Measurements from ENCODE around the gene YDJC. TPM values are rescaled to one million over a fixed set of nuclear protein-coding genes. Genes with fewer than 3 reads are reported as not detected.

The YDJC gene
- total and polyA plus RNA-seq, 2 of the 13 experiments (the other 11 are each of a cell fraction or from before 2014, with no cell fraction given) = 15.3 to 32.0 TPM

DNA sequence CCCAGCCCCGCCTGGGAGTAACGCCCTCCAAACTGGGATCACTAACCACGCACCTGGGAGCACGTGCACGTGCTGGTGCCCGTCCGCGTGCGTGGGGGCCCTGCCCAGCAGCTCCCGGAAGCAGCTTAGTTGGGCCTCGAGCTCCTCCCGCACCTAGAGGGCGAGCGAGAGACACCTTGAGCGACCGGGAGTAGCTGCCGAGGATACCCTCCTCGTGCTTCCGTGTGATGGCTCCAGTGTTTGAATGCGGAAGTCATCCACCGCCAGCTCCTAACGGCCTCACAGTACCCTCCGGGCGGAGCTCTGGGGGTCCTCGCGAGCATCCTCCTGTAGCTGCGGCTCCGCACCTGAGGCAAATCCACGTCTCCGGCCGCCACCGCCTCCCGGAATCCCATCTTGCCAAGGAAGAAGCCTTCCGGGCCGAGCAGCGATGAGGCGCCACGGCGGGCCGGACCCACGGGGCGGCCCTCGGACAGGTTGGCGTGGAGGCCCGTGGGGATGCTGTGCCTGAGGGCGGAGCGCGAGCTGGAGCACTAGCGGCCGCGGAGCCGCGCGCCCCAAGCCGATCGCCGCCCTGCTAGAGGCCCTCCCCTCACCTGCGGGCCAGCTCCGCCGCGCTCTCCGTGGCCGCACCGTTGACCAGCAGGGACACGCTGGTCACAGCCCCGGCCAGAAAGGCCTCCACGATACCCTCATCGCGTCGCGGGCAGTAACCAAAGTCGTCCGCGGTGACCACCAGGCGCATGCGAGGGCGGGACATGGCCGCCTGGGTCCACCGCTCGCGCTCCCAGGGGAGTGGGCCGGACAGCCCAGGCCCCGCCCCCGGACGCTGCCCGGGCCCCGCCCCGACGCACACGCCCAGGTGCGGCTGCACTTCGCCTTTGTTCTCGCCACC lies at the start of gene YDJC (continued):
- TF ChIP-seq, protein P1, sequence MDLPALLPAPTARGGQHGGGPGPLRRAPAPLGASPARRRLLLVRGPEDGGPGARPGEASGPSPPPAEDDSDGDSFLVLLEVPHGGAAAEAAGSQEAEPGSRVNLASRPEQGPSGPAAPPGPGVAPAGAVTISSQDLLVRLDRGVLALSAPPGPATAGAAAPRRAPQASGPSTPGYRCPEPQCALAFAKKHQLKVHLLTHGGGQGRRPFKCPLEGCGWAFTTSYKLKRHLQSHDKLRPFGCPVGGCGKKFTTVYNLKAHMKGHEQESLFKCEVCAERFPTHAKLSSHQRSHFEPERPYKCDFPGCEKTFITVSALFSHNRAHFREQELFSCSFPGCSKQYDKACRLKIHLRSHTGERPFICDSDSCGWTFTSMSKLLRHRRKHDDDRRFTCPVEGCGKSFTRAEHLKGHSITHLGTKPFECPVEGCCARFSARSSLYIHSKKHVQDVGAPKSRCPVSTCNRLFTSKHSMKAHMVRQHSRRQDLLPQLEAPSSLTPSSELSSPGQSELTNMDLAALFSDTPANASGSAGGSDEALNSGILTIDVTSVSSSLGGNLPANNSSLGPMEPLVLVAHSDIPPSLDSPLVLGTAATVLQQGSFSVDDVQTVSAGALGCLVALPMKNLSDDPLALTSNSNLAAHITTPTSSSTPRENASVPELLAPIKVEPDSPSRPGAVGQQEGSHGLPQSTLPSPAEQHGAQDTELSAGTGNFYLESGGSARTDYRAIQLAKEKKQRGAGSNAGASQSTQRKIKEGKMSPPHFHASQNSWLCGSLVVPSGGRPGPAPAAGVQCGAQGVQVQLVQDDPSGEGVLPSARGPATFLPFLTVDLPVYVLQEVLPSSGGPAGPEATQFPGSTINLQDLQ (CRISPR knock-in tag; IDR thresholded peaks at IDR 0.05) = no peak; the same call in 1 of the 2 replicates
- TF ChIP-seq MYNN (CRISPR knock-in tag; IDR thresholded peaks at IDR 0.05; ENCODE audit: low read depth) (peak; percentile 97), ZNF282 (IDR thresholded peaks at IDR 0.05; ENCODE audit: partially characterized antibody) (no peak), SAFB2 (CRISPR knock-in tag; IDR thresholded peaks at IDR 0.05; ENCODE audit: borderline replicate concordance, low read depth) (no peak), MLLT10 (CRISPR knock-in tag; IDR thresholded peaks at IDR 0.05) (no peak), NCOR1 (IDR thresholded peaks at IDR 0.05; ENCODE audit: borderline replicate concordance, low read length) (no peak), NR2C2 (CRISPR knock-in tag; IDR thresholded peaks at IDR 0.05; ENCODE audit: borderline replicate concordance) (peak; percentile 71), BHLHE40 (IDR thresholded peaks at IDR 0.05; ENCODE audit: low read length) (peak; percentile 96), ATF1 (CRISPR knock-in tag; IDR thresholded peaks at IDR 0.05) (no peak), ZNF790 (CRISPR knock-in tag; IDR thresholded peaks at IDR 0.05; ENCODE audit: borderline replicate concordance) (peak; percentile 47; the same call in 1 of the 2 replicates), THAP11 (CRISPR knock-in tag; IDR thresholded peaks at IDR 0.05) (peak; percentile 86), ZNF512 (CRISPR knock-in tag; IDR thresholded peaks at IDR 0.05) (0 out of 2 replicates have a peak, but pooled peaks have one; percentile 39), ZNF337 (CRISPR knock-in tag; IDR thresholded peaks at IDR 0.05; ENCODE audit: borderline replicate concordance, low read depth) (no peak), ZNF772 (CRISPR knock-in tag; IDR thresholded peaks at IDR 0.05) (peak; percentile 65; the same call in 1 of the 2 replicates), PHF5A (CRISPR knock-in tag; IDR thresholded peaks at IDR 0.05; ENCODE audit: low read depth, unreplicated experiment) (peak; percentile 36), ZNF207 (IDR thresholded peaks at IDR 0.05; ENCODE audit: borderline replicate concordance) (no peak), ZNF274 (CRISPR knock-in tag; IDR thresholded peaks at IDR 0.05) (peak; percentile 94), ZNF367 (CRISPR knock-in tag; IDR thresholded peaks at IDR 0.05; ENCODE audit: borderline replicate concordance) (0 out of 2 replicates have a peak, but pooled peaks have one; percentile 90)
- TF ChIP-seq, protein P2, sequence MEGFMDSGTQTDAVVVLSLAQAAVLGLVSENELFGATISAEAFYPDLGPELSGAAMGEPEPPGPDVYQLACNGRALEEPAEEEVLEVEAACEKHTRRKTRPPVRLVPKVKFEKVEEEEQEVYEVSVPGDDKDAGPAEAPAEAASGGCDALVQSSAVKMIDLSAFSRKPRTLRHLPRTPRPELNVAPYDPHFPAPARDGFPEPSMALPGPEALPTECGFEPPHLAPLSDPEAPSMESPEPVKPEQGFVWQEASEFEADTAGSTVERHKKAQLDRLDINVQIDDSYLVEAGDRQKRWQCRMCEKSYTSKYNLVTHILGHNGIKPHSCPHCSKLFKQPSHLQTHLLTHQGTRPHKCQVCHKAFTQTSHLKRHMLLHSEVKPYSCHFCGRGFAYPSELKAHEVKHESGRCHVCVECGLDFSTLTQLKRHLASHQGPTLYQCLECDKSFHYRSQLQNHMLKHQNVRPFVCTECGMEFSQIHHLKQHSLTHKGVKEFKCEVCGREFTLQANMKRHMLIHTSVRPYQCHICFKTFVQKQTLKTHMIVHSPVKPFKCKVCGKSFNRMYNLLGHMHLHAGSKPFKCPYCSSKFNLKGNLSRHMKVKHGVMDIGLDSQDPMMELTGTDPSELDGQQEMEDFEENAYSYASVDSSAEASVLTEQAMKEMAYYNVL (CRISPR knock-in tag; IDR thresholded peaks at IDR 0.05; ENCODE audit: borderline replicate concordance) = no peak
- TF ChIP-seq, protein P3, sequence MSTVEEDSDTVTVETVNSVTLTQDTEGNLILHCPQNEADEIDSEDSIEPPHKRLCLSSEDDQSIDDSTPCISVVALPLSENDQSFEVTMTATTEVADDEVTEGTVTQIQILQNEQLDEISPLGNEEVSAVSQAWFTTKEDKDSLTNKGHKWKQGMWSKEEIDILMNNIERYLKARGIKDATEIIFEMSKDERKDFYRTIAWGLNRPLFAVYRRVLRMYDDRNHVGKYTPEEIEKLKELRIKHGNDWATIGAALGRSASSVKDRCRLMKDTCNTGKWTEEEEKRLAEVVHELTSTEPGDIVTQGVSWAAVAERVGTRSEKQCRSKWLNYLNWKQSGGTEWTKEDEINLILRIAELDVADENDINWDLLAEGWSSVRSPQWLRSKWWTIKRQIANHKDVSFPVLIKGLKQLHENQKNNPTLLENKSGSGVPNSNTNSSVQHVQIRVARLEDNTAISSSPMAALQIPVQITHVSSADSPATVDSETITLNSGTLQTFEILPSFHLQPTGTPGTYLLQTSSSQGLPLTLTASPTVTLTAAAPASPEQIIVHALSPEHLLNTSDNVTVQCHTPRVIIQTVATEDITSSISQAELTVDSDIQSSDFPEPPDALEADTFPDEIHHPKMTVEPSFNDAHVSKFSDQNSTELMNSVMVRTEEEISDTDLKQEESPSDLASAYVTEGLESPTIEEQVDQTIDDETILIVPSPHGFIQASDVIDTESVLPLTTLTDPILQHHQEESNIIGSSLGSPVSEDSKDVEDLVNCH (CRISPR knock-in tag; IDR thresholded peaks at IDR 0.05) = no peak
